WTC11 (cell line): ENCODE data around the gene BLOC1S3.
A peak's percentile ranks its signal among the peaks of the same experiment; 100 is the strongest.

Experiments
- ATF2 ChIP-seq: sonication (generic); formaldehyde crosslinking; IDR thresholded peaks from 2 replicates; pipeline ENCODE4 v1.8.1; 2022; ENCODE audit warnings: low read depth, missing genetic modification reagents, borderline replicate concordance
- ATF3 ChIP-seq: sonication (generic); formaldehyde crosslinking; conservative IDR thresholded peaks from 2 replicates; pipeline ENCODE4 v1.8.1; 2022; ENCODE audit warnings: mild to moderate bottlenecking, missing genetic modification reagents
- CTCF ChIP-seq: fragments of 200-600 bp; IDR thresholded peaks from 2 replicates; pipeline ENCODE4 v1.8.0; 2022; ENCODE audit warnings: antibody characterized with exemption
- E2F4 ChIP-seq: sonication (generic); formaldehyde crosslinking; IDR thresholded peaks from 2 replicates; pipeline ENCODE4 v1.8.1; 2022; ENCODE audit warnings: low read depth, mild to moderate bottlenecking, moderate library complexity, missing genetic modification reagents, borderline replicate concordance
- JUN ChIP-seq: sonication (generic); formaldehyde crosslinking; IDR thresholded peaks from 2 replicates; pipeline ENCODE4 v1.8.0; 2023; ENCODE audit warnings: mild to moderate bottlenecking, missing genetic modification reagents
- MAX ChIP-seq: sonication (generic); formaldehyde crosslinking; IDR thresholded peaks from 2 replicates; pipeline ENCODE4 v1.8.0; 2022; ENCODE audit warnings: mild to moderate bottlenecking, missing genetic modification reagents
- NFE2L1 ChIP-seq: sonication (generic); formaldehyde crosslinking; IDR thresholded peaks from 2 replicates; pipeline ENCODE4 v1.8.1; 2023; ENCODE audit warnings: missing genetic modification reagents
- TP53 ChIP-seq: sonication (generic); formaldehyde crosslinking; IDR thresholded peaks from 2 replicates; pipeline ENCODE4 v1.8.1; 2023; ENCODE audit warnings: mild to moderate bottlenecking, missing genetic modification reagents
- ZNF263 ChIP-seq: sonication (generic); formaldehyde crosslinking; IDR thresholded peaks from 2 replicates; pipeline ENCODE4 v1.8.1; 2022; ENCODE audit warnings: low read depth, mild to moderate bottlenecking, moderate library complexity, missing genetic modification reagents

GRCh38 chr19:45151821-45152503 is 26.6 kb upstream of the BLOC1S3 start:
- no peak; the same call in 1 of the 2 replicates for TF ChIP-seq ZNF263 (CRISPR knock-in tag)
- TF ChIP-seq CTCF = no peak
- peak; percentile 10; the same call in 1 of the 2 replicates for TF ChIP-seq JUN (CRISPR knock-in tag)
- TF ChIP-seq ATF3 (CRISPR knock-in tag) = no peak
- no peak for TF ChIP-seq ATF2 (CRISPR knock-in tag)
- no peak for TF ChIP-seq E2F4 (CRISPR knock-in tag)
- TF ChIP-seq MAX = no peak; the same call in 1 of the 2 replicates
- TF ChIP-seq NFE2L1 (CRISPR knock-in tag) = no peak
- TF ChIP-seq TP53 = no peak
